SU-DHL-6 (cell line): ENCODE measurements around the gene OR10A5.

Experiments used
- CTCF ChIP-seq: fragments of 200-600 bp; sonication (generic); IDR thresholded peaks from one replicate; pipeline ENCODE4 v1.5.1; 2017; ENCODE audit warnings: antibody characterized with exemption, mild to moderate bottlenecking, low read length, moderate library complexity; ENCODE audit not compliant: insufficient read depth, poor library complexity, severe bottlenecking
- EZH2phosphoT487 ChIP-seq: fragments of 200-600 bp; sonication (generic), shearing (Covaris generic); conservative IDR thresholded peaks from 2 replicates; pipeline ENCODE4 v1.6.1; 2018; ENCODE audit warnings: mild to moderate bottlenecking, antibody characterized with exemption, low read length, moderate library complexity, mixed read lengths

DNA sequence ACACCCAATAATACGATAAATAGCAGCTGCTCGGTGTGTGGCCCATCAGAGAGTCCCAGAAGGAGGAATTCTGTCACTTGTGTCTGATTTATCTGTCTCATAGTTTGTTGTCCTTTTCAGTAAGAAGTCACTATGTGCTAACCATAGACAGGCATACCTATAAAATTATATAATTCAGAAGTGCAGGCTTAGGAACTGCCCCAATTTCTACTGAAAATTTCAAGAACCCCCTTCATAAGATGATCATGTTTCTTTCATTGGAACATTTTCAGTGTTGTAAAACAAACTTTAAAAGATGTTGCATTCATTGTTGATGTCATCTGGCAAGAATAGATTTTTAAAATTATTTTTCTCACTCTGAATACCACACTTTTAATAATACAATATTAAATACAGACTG is 46.9 kb downstream of the OR10A5 start, which contains the start of gene OR2D2:
- TF ChIP-seq CTCF (no peak), EZH2phosphoT487 (no peak)
